MM.1S (cell line): ENCODE data around the gene CISH.
A peak's percentile ranks its signal among the peaks of the same experiment; 100 is the strongest.

Source experiments
- DNase-seq: peaks from one replicate; pipeline ENCODE4 v3.0.0-alpha.2; 2015
- H2AFZ ChIP-seq: fragments of 300-600 bp; sonication (generic); 2 replicates; pipeline ENCODE4 v1.6.0; 2016; ENCODE audit warnings: antibody characterized with exemption, low read length
- H3F3A ChIP-seq: fragments of 300-600 bp; sonication (generic); 2 replicates; pipeline ENCODE4 v1.6.1; 2016; ENCODE audit warnings: mild to moderate bottlenecking, antibody characterized with exemption, low read length, moderate library complexity, mixed read lengths; ENCODE audit not compliant: insufficient read depth
- H3K27ac ChIP-seq: fragments of 300-600 bp; sonication (generic); 2 replicates; pipeline ENCODE4 v1.5.1; 2016; ENCODE audit warnings: mild to moderate bottlenecking, low read length
- H3K27me3 ChIP-seq: fragments of 300-600 bp; sonication (generic); replicated peaks from 2 replicates; pipeline ENCODE4 v1.6.0; 2016; ENCODE audit warnings: low read length; ENCODE audit not compliant: insufficient read depth
- H3K36me3 ChIP-seq: fragments of 300-600 bp; sonication (generic); replicated peaks from 2 replicates; pipeline ENCODE4 v1.6.1; 2016; ENCODE audit warnings: mild to moderate bottlenecking, low read length, mixed read lengths; ENCODE audit not compliant: insufficient read depth
- H3K4me1 ChIP-seq: fragments of 300-600 bp; sonication (generic); 2 replicates; pipeline ENCODE4 v1.6.1; 2016; ENCODE audit warnings: low read length, mixed read lengths
- H3K4me2 ChIP-seq: fragments of 300-600 bp; sonication (generic); 2 replicates; pipeline ENCODE4 v1.6.0; 2016; ENCODE audit warnings: low read depth, low read length
- H3K4me3 ChIP-seq: fragments of 300-600 bp; sonication (generic); 2 replicates; pipeline ENCODE4 v1.5.1; 2016; ENCODE audit warnings: low read length, mixed read lengths
- H3K79me2 ChIP-seq: fragments of 300-600 bp; sonication (generic); 2 replicates; pipeline ENCODE4 v1.6.1; 2016; ENCODE audit warnings: mixed run types, low read length, mixed read lengths
- H3K9ac ChIP-seq: fragments of 300-600 bp; sonication (generic); 2 replicates; pipeline ENCODE4 v1.6.1; 2016; ENCODE audit warnings: low read length, mixed read lengths
- H3K9me2 ChIP-seq: fragments of 300-600 bp; sonication (generic); replicated peaks from 2 replicates; pipeline ENCODE4 v1.6.1; 2016; ENCODE audit warnings: mild to moderate bottlenecking, low read length, mixed read lengths; ENCODE audit not compliant: insufficient read depth
- H3K9me3 ChIP-seq: fragments of 300-600 bp; sonication (generic); replicated peaks from 2 replicates; pipeline ENCODE4 v1.6.1; 2016; ENCODE audit warnings: mild to moderate bottlenecking, low read length, mixed read lengths; ENCODE audit not compliant: insufficient read depth
- H4K20me1 ChIP-seq: fragments of 300-600 bp; sonication (generic); 2 replicates; pipeline ENCODE4 v1.6.1; 2016; ENCODE audit warnings: mild to moderate bottlenecking, low read length, moderate library complexity, mixed read lengths; ENCODE audit not compliant: insufficient read depth
- EZH2 ChIP-seq: fragments of 300-600 bp; sonication (generic); optimal IDR thresholded peaks from 2 replicates; pipeline ENCODE3; 2017; ENCODE audit warnings: low read depth, mild to moderate bottlenecking, antibody characterized with exemption, low read length, mixed read lengths
- EZH2phosphoT487 ChIP-seq: fragments of 300-600 bp; sonication (generic); IDR thresholded peaks from 2 replicates; pipeline ENCODE4 v1.6.1; 2018; ENCODE audit warnings: antibody characterized with exemption, low read length
- TF ChIP-seq, protein P1 (sequence below): fragments of 300-600 bp; sonication (generic); IDR thresholded peaks from 2 replicates; pipeline ENCODE4 v1.5.1; 2016; ENCODE audit warnings: antibody characterized with exemption, low read length, mixed read lengths

CISH gene

DNA sequence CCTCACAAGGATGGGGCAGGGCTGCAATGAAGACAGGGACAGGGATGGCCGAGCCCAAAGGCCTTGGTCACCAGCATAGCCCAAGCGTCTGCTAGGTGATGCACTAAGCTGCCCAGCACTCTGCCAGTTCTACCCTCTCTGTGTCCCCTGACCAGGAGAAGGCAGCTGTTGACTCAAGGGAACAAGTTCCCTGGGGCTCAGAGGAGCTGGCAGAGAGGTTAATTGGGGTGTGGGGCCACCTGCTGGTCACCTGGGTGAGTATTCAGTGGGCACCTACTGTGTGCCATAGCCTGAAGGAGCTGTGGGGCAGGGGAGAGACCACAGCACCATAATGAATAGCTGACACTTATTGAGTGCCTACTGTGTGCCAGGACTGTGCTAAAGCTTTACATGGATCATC, 41.1 kb upstream of the CISH start:
- Histone ChIP-seq H3K4me3 (no peak overlapping the region), H3K9ac (no peak overlapping the region), H3K4me1 (no peaks in the 10 kb centered on the region), H3K27ac (no peak overlapping the region), H3K9me2 (no peaks in the 10 kb centered on the region), H2AFZ (no peak overlapping the region), H3K36me3 (no peaks in the 10 kb centered on the region), H3K79me2 (no peaks in the 10 kb centered on the region), H3K9me3 (no peaks in the 10 kb centered on the region), H3K27me3 (no peaks in the 10 kb centered on the region), H3F3A (no peaks in the 10 kb centered on the region), H4K20me1 (no peaks in the 10 kb centered on the region), H3K4me2 (no peak overlapping the region)
- TF ChIP-seq, protein P1, sequence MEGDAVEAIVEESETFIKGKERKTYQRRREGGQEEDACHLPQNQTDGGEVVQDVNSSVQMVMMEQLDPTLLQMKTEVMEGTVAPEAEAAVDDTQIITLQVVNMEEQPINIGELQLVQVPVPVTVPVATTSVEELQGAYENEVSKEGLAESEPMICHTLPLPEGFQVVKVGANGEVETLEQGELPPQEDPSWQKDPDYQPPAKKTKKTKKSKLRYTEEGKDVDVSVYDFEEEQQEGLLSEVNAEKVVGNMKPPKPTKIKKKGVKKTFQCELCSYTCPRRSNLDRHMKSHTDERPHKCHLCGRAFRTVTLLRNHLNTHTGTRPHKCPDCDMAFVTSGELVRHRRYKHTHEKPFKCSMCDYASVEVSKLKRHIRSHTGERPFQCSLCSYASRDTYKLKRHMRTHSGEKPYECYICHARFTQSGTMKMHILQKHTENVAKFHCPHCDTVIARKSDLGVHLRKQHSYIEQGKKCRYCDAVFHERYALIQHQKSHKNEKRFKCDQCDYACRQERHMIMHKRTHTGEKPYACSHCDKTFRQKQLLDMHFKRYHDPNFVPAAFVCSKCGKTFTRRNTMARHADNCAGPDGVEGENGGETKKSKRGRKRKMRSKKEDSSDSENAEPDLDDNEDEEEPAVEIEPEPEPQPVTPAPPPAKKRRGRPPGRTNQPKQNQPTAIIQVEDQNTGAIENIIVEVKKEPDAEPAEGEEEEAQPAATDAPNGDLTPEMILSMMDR, result peak; percentile 47
- no peak for TF ChIP-seq EZH2phosphoT487
- no peak for TF ChIP-seq EZH2
- DNase-seq, result no peak

DNA sequence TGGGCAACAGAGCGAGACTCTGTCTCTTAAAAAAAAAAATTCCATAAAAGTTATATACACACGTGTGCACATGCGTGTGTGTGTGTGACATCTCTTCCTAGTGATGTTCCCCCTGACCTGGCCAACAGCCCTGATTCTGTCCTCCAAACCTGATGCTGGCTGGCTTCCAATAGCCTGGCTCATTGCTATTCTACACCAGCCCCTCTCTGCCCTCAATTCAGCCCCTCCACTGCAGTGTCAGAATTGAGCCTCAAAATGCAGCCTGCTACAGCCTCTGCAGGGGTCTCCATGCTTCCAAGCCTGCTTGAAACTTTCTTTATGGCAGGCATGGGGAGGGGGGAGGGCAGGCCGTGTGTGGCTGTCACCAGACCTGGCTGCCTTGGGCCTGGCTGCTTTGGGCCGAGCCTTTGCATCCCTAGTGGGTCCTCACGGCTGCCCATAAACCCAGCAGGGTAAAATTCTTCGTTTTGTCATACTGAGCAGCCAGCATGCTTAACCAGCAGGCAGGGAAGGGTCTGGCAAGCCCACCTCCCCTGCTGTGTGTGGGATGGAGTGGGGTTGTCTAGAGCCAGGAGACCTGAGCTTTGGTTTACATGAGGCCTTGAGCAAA, 40.5 kb upstream of the CISH start:
- H3K4me2 ChIP-seq, result no peak overlapping the region
- H3K9me3 ChIP-seq, result no peaks in the 10 kb centered on the region
- no peaks in the 10 kb centered on the region for H3K36me3 ChIP-seq
- no peaks in the 10 kb centered on the region for H3K79me2 ChIP-seq
- no peaks in the 10 kb centered on the region for H3K27me3 ChIP-seq
- H3K27ac ChIP-seq, result no peak overlapping the region
- no peaks in the 10 kb centered on the region for H4K20me1 ChIP-seq
- no peak overlapping the region for H3K4me3 ChIP-seq
- TF ChIP-seq, protein P1, result no peak
- TF ChIP-seq EZH2, result no peak
- no peak for TF ChIP-seq EZH2phosphoT487
- no peak overlapping the region for H3K9ac ChIP-seq
- no peak overlapping the region for H2AFZ ChIP-seq
- H3K9me2 ChIP-seq, result no peaks in the 10 kb centered on the region
- no peak for DNase-seq
- H3K4me1 ChIP-seq, result no peaks in the 10 kb centered on the region
- no peaks in the 10 kb centered on the region for H3F3A ChIP-seq

DNA sequence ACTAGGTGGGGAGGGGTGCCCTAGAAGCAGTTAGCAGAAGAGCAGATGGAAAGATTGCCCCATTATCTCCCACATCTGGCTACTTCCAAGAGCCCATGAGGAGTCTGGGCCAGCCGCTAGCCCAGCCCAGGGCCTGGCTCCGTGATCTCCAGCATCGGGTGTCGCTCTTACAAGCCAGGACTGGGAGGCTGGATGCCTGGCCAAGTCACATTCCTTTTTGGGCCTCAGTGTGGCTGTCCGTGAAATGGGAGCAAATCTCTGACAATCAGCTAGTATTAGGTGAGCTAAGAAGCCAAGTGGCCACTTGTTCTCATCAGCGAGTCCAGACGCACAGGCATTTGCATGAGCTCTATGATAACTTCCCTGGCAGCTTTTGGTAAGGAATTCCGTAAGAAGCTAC, 39.9 kb upstream of the CISH start:
- no peaks in the 10 kb centered on the region for H3K27me3 ChIP-seq
- H3K4me1 ChIP-seq, result no peaks in the 10 kb centered on the region
- no peaks in the 10 kb centered on the region for H4K20me1 ChIP-seq
- no peak overlapping the region for H2AFZ ChIP-seq
- H3K4me2 ChIP-seq, result no peak overlapping the region
- TF ChIP-seq EZH2, result no peak
- TF ChIP-seq EZH2phosphoT487, result no peak
- no peak overlapping the region for H3K4me3 ChIP-seq
- H3K27ac ChIP-seq, result no peak overlapping the region
- H3K36me3 ChIP-seq, result no peaks in the 10 kb centered on the region
- no peaks in the 10 kb centered on the region for H3K9me2 ChIP-seq
- H3K9me3 ChIP-seq, result no peaks in the 10 kb centered on the region
- H3K9ac ChIP-seq, result no peak overlapping the region
- H3K79me2 ChIP-seq, result no peaks in the 10 kb centered on the region
- no peaks in the 10 kb centered on the region for H3F3A ChIP-seq
- no peak for DNase-seq

DNA sequence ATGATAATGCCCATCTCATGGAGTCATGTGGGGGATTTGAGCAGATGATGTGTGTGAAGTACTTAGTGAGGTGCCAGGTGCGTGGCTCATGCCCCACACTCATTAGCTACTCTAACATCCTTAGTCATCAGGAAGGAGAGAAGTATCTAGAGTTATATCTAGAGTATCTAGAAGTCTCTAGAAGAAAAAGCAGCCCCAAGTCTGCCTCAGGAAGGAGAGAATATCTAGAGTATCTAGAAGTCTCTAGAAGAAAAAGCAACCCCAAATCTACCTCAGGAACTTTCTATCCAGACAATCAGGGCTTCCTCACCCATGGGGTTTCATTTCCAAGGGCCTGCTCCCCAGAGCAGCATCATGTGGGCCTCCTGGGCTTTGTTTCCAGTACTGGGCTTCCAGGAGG, 38.4 kb upstream of the CISH start:
- no peak overlapping the region for H3K4me3 ChIP-seq
- H3F3A ChIP-seq, result no peaks in the 10 kb centered on the region
- H3K9me2 ChIP-seq, result no peaks in the 10 kb centered on the region
- no peak overlapping the region for H3K4me2 ChIP-seq
- no peaks in the 10 kb centered on the region for H3K79me2 ChIP-seq
- no peak for TF ChIP-seq EZH2phosphoT487
- TF ChIP-seq EZH2, result no peak
- TF ChIP-seq, protein P1, result no peak
- H3K27me3 ChIP-seq, result no peaks in the 10 kb centered on the region
- DNase-seq, result no peak
- no peak overlapping the region for H3K27ac ChIP-seq
- H3K9me3 ChIP-seq, result no peaks in the 10 kb centered on the region
- no peaks in the 10 kb centered on the region for H3K36me3 ChIP-seq
- H3K4me1 ChIP-seq, result no peaks in the 10 kb centered on the region
- H4K20me1 ChIP-seq, result no peaks in the 10 kb centered on the region
- no peak overlapping the region for H2AFZ ChIP-seq
- no peak overlapping the region for H3K9ac ChIP-seq
